OCI-LY7 (cell line): ENCODE data around the gene POLR1H. TPM values are rescaled to one million over a fixed set of nuclear protein-coding genes. Genes with fewer than 3 reads are reported as not detected.

Source experiments
- Bru-seq: library from RNA; stranded (reverse); fragments of 400-500 nt; gene quantifications from one replicate; lab custom pipeline; 2021; lab: Mats Ljungman, UMichigan
- BruChase-seq, 2 experiments: library from RNA; stranded (reverse); fragments of 400-500 nt; gene quantifications; one replicate each; lab custom pipeline; 2021; lab: Mats Ljungman, UMichigan
- BruUV-seq: library from RNA; stranded (reverse); fragments of 400-500 nt; replicated peaks from 2 replicates; lab custom pipeline; 2021; lab: Mats Ljungman, UMichigan
- CTCF ChIA-PET: fragments of 300-600 bp; sonication (Branson Sonifier 250); formaldehyde crosslinking; loops from one replicate; lab custom pipeline; 2022; ENCODE audit warnings: antibody characterized with exemption; ENCODE audit not compliant: unreplicated experiment; lab: Charles Lee
- POLR2A ChIA-PET: fragments of 300-600 bp; sonication (Branson Sonifier 250); formaldehyde crosslinking; loops from one replicate; lab custom pipeline; 2022; ENCODE audit warnings: antibody characterized with exemption; lab: Charles Lee
- DNase-seq: peaks from one replicate; pipeline ENCODE4 v3.0.0-alpha.2; 2015; ENCODE audit warnings: low spot score
- H2AFZ ChIP-seq: fragments of 200-600 bp; sonication (generic), shearing (Covaris generic); 2 replicates; pipeline ENCODE4 v1.6.1; 2014; ENCODE audit warnings: mild to moderate bottlenecking, antibody characterized with exemption, low read length, moderate library complexity
- H3K27ac ChIP-seq: fragments of 200-600 bp; sonication (generic); 2 replicates; pipeline ENCODE4 v1.5.1; 2014; ENCODE audit warnings: mixed run types, low read depth, mild to moderate bottlenecking, moderate library complexity, low read length, inconsistent platforms; ENCODE audit not compliant: poor library complexity, severe bottlenecking
- H3K36me3 ChIP-seq: fragments of 200-600 bp; sonication (generic); 2 replicates; pipeline ENCODE4 v1.6.1; 2014; ENCODE audit warnings: mild to moderate bottlenecking, antibody characterized with exemption, low read length, moderate library complexity, mixed read lengths; ENCODE audit not compliant: insufficient read depth
- H3K4me1 ChIP-seq: fragments of 200-600 bp; sonication (generic); 2 replicates; pipeline ENCODE4 v1.5.1; 2014; ENCODE audit warnings: mild to moderate bottlenecking, low read length; ENCODE audit not compliant: insufficient read depth, poor library complexity, severe bottlenecking
- H3K4me2 ChIP-seq: fragments of 200-600 bp; sonication (generic); 2 replicates; pipeline ENCODE4 v1.6.1; 2014; ENCODE audit warnings: mild to moderate bottlenecking, low read length
- H3K4me3 ChIP-seq: fragments of 200-600 bp; sonication (generic); 2 replicates; pipeline ENCODE4 v1.5.1; 2014; ENCODE audit warnings: mild to moderate bottlenecking, low read depth, low read length; ENCODE audit not compliant: poor library complexity, severe bottlenecking
- H3K79me2 ChIP-seq: fragments of 200-600 bp; sonication (generic); 2 replicates; pipeline ENCODE4 v1.6.1; 2016; ENCODE audit warnings: low read depth, mild to moderate bottlenecking, low read length, moderate library complexity, mixed read lengths; ENCODE audit not compliant: insufficient read depth
- H3K9me2 ChIP-seq: fragments of 200-600 bp; sonication (generic); 2 replicates; pipeline ENCODE4 v1.6.1; 2016; ENCODE audit warnings: mild to moderate bottlenecking, low read length, mixed read lengths; ENCODE audit not compliant: insufficient read depth
- H3K9me3 ChIP-seq: fragments of 200-600 bp; sonication (generic); 2 replicates; pipeline ENCODE4 v1.6.1; 2014; ENCODE audit warnings: mild to moderate bottlenecking, mixed run types, low read length, mixed read lengths
- H4K20me1 ChIP-seq: fragments of 200-600 bp; sonication (generic); 2 replicates; pipeline ENCODE4 v1.6.1; 2014; ENCODE audit warnings: mild to moderate bottlenecking, antibody characterized with exemption, low read length, moderate library complexity, mixed read lengths; ENCODE audit not compliant: insufficient read depth
- CTCF ChIP-seq: fragments of 200-600 bp; sonication (generic); conservative IDR thresholded peaks from 2 replicates; pipeline ENCODE4 v1.5.1; 2014; ENCODE audit warnings: mild to moderate bottlenecking, antibody characterized with exemption, low read length, moderate library complexity, mixed read lengths
- EZH2phosphoT487 ChIP-seq: fragments of 200-600 bp; sonication (generic); IDR thresholded peaks from 2 replicates; pipeline ENCODE4 v1.6.1; 2018; ENCODE audit warnings: low read depth, borderline replicate concordance, mild to moderate bottlenecking, mixed run types, antibody characterized with exemption, low read length, moderate library complexity, mixed read lengths
- intact Hi-C: fragments of 100-400 bp; cut with micrococcal nuclease; formaldehyde crosslinking; loops from one replicate; pipeline ENCODE4 v1.10.0; 2022; ENCODE audit not compliant: unreplicated experiment
- long read RNA-seq: library from polyadenylated mRNA; stranded (forward); transcript quantifications from one replicate; pipeline ENCODE4 v2.0.0, GENCODE V29; 2022
- total RNA-seq, 2 experiments: library from RNA; depleted of rRNA in 1 of 2; stranded (reverse); fragments of >200 nt in 1 of 2; shearing (Covaris generic) in 1 of 2; gene quantifications; 2 replicates each; pipeline ENCODE4 v1.2.3, GENCODE V29; 2014 to 2022

POLR1H gene, protein sequence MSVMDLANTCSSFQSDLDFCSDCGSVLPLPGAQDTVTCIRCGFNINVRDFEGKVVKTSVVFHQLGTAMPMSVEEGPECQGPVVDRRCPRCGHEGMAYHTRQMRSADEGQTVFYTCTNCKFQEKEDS
- total RNA-seq (2014; rRNA removed; shearing (Covaris generic)) = 60.5 and 67.5 TPM in 2 replicates
- total RNA-seq (2022) = 39.3 and 43.1 TPM in 2 replicates
- percentile 80 among the genes with signal in this experiment for Bru-seq, nascent RNA
- percentile 59 among the genes with signal in this experiment for BruChase-seq, experiment 1, labeled RNA remaining after a 6-hour chase
- percentile 76 among the genes with signal in this experiment for BruChase-seq, experiment 2, labeled RNA remaining after a 2-hour chase
- long read RNA-seq, transcript ZNRD1-202 (5 exons, 743 nt) = major isoform, 16 of 34 reads
- long read RNA-seq, transcript ZNRD1-203 (5 exons, 736 nt) = minor isoform, 9 of 34 reads
- long read RNA-seq, partial matches to known transcripts = 2 of 34 reads
- long read RNA-seq, other reads (novel, unspliced or antisense) = 3 of 34 reads

GRCh38 chr6:30061092-30061857 is at the start of gene POLR1H:
Gene POLR1H (plus strand): TSS chr6:30061265. CDS start chr6:30061525, 260 bp downstream.
- no peaks in the 10 kb centered on the region for H3K9me3 ChIP-seq
- H3K27ac ChIP-seq = peak within 1 kb of the TSS; percentile 46
- H3K9me2 ChIP-seq = no peaks in the 10 kb centered on the region
- peaks cover 27% of the 10 kb centered on the region for H3K36me3 ChIP-seq
- POLR2A ChIA-PET = interaction anchor here (0.7 to 2.2 kb wide), 6 partner anchors 9 to 151 kb away, joined by 3 to 9 read pairs (median 5); partner anchors contain the start of gene TRIM26
- intact Hi-C loops = loop anchor here (10.0 kb wide), 2 partner anchors 284 to 1916 kb away; partner anchors contain the start of genes RPP21 and ZKSCAN8
- CTCF ChIA-PET = no interaction called here
- TF ChIP-seq CTCF (no peak), EZH2phosphoT487 (no peak)
- peak within 1 kb of the TSS; percentile 96 for H2AFZ ChIP-seq
- peak within 1 kb of the TSS; percentile 81 for H3K4me3 ChIP-seq
- peak within 1 kb of the TSS; percentile 92 for H3K4me2 ChIP-seq
- H3K4me1 ChIP-seq = peaks cover 38% of the 10 kb centered on the region
- no TSS peak for BruUV-seq
- no peaks in the 10 kb centered on the region for H4K20me1 ChIP-seq
- peaks cover 55% of the 10 kb centered on the region for H3K79me2 ChIP-seq
- peak; percentile 96 for DNase-seq

- TF ChIP-seq EZH2phosphoT487 (no peak), CTCF (peak; percentile 94)
- no peak overlapping the region for H3K4me2 ChIP-seq
- H3K4me1 ChIP-seq = no peaks in the 10 kb centered on the region
- BruUV-seq = no TSS peak
- CTCF ChIA-PET = no interaction called here
- POLR2A ChIA-PET = no interaction called here
- peak; percentile 51 for DNase-seq
- no peaks in the 10 kb centered on the region for H3K9me3 ChIP-seq
- no peaks in the 10 kb centered on the region for H3K79me2 ChIP-seq
- H3K36me3 ChIP-seq = no peaks in the 10 kb centered on the region
- no peak overlapping the region for H3K27ac ChIP-seq
- intact Hi-C loops = loop anchor here (1.0 to 5.0 kb wide), 2 partner anchors 46 to 165 kb away; no protein-coding TSS in a partner anchor
- no peak overlapping the region for H2AFZ ChIP-seq
- H3K9me2 ChIP-seq = no peaks in the 10 kb centered on the region
- H4K20me1 ChIP-seq = no peaks in the 10 kb centered on the region
- H3K4me3 ChIP-seq = no peak overlapping the region
Observed at GRCh38 chr6:30013291-30013922, 47.7 kb upstream of the POLR1H start.
